ENCODE results near the gene COX4I2.

- TF ChIP-seq ZNF223 (tag by site-specific recombination; IDR thresholded peaks at IDR 0.05) (no peak), ZNF530 (tag by site-specific recombination; IDR thresholded peaks at IDR 0.05; ENCODE audit: low read depth) (no peak), ZNF548 (tag by site-specific recombination; IDR thresholded peaks at IDR 0.05) (no peak), ZNF600 (tag by site-specific recombination; IDR thresholded peaks at IDR 0.05) (no peak), CTCF (tag by site-specific recombination; IDR thresholded peaks at IDR 0.05) (no peak), ZNF274 (IDR thresholded peaks at IDR 0.05; ENCODE audit: low read length) (no peak), ZNF274 (tag by site-specific recombination; IDR thresholded peaks at IDR 0.05; ENCODE audit: borderline replicate concordance) (no peak)
Measured at GRCh38 chr20:31662372-31662854, 24.7 kb downstream of the COX4I2 start.
